HG03064 (cell line): ENCODE measurements around the gene CADM1.

Source experiments
- ATAC-seq: cut with Tn5 transposase; IDR thresholded peaks from one replicate; pipeline ENCODE4 v1.9.1; 2021; ENCODE audit warnings: low read depth; ENCODE audit not compliant: unreplicated experiment

CADM1 gene

DNA sequence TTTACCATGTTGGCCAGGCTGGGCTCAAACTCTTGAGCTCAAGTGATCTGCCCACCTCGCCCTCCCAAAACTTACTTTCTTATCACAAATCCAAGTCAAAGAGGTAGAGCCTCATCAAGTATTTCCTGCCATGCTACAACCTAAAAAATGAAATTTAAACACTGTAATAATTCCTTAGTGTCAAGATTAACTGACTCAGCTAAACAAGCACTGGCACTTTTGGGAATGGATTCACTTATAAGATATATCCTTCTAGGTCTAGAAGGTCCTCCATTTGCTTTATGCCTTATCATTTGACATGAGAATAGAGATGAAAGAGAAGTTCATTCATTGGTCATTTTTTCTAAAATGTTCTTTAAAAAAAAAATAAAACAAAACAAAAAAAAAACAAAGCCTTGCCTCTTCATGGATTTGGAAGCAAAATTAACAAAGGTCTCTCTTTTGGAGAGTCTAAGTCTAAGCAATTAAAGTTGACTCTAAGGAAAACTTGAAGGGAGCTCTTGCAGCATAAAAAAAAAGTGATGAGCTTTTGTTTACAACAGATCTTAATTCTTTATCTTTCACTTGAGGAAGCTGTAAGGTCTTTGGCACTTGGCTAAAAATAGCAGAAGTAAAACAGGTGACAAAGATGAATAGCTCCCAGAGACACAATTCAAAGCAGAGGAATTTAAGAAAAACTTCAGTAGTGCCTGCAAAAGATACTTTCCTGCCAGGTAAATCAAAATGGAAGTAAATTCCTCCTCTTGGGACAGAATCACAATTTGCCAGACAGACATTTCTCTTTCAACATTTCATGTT lies 50.3 kb downstream of the CADM1 start:
- no peak for ATAC-seq

DNA sequence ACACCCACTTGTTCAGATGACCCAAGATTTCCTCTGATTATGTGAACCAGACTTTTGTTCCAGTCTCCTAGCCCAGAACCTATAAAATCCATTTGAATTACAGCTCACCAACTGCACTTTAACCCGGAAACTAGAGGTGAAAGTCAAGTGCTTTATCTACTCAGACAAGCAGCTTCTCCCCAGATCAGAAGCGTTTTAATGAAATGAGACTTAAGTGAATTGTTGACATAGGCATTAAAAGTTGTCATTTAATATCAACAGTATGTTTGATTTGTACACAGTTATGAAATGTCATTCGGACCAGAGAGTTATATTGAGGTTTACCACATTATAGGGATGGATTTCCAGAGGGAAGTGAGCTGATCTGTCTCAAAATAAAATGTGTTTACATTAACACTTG lies 52.0 kb downstream of the CADM1 start:
- no peak for ATAC-seq

DNA sequence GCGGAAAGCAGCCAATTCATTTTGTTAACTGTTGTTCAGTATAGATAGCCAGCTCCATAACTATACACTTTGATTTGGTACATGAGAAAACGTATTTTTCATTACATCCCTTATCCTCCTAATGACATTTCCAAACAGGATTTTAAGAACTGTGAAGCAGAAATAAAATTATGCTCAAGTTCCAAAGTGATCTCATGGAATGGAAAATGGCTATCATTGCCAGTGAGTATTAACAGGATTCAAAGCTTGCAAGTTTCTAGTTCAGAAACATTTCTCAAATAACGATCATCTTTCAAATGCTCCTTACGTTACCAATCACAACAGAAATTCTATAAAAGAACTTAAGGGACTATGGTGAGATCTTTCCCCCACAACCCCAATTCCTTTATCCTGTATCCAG lies 53.7 kb downstream of the CADM1 start:
- no peak for ATAC-seq

DNA sequence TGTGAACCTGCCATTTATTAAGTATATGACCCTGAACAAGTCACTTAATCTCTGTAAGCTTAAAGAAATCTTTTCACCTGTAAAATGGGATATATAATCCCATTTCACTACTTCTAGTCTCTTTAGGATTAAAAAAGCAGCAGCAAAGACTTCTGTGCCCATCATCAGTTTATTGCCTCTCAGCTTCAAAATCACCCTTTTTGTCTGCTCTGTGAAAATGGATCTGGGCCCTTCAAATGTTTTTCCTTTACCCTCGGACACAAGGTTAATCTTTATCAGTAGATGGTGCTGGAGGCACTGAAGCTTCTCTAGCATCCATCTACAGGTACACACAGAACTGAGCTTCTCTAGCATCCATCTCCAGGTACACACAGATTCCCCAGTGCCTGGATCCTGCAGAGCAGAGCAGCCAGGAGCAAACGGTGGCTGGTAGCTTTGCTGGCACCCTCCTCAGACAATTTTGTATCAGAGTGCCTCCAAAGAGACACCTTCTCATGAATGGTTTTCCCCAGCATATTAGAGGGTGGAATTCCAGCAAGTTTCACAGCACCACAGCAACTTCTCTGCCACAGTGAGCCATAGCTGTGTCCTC lies 56.8 kb downstream of the CADM1 start:
- ATAC-seq: no peak

DNA sequence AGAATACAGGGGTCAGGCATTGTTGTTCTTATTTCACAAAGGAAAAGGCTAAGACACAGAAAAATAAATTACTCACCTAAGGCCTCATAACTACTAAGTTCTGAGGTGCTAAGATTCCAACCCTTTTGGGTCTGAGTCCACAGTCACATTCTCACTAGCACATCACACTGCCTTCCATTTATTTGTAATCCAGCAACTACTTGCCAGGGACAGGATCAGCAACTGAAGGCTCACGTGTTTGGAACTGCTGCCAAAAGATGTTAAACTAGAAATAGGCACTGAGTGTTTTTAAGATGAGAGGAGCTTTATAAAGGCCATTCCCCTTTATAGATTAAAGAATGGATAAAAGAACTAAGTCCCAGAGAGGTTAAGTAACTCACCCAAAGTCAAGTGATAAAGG lies 58.0 kb downstream of the CADM1 start:
- ATAC-seq: no peak

DNA sequence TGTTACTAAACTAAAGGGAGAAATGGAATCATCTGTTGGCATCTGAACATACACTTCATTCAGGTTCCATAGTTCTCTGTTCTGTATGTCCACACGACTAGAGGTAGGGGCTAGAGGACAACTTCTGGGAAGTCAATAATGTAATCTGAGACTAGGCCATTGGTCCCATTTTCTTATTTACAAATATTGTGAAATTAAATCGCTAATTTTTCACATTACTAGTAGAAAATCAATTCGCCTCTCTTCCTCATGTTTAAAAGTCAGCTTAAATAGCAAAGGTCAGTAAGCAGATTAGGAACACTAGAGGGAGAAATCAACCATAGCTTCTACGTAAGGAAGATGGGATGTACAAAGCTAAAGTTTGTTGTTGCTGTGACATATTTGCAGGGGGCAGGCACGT lies 59.7 kb downstream of the CADM1 start:
- ATAC-seq: no peak

DNA sequence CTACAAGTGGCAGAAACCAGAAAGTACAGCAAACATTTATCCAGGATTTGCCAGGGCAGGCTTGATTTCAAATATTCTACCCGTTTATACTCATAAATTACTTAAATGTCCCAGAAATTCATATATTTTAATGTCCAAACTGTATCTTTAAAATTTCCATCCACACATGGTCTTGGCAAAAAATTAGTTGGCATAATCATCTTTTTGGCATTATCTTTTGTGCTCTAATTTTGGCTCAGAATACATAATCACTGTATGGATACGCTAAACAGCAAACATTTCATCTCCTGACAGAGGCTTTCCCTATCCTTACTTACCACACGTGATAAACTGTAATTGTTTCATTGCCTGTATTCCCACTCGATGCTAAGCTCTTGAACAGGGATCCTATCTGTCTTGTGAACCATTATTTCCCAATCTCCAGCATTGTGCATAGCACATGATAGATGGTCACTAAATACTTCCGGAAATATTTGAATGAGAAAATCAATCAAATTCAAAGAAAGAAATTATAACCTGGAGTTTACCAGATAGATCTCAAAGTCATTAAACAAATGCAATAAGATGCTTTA lies 64.2 kb downstream of the CADM1 start:
- no peak for ATAC-seq

DNA sequence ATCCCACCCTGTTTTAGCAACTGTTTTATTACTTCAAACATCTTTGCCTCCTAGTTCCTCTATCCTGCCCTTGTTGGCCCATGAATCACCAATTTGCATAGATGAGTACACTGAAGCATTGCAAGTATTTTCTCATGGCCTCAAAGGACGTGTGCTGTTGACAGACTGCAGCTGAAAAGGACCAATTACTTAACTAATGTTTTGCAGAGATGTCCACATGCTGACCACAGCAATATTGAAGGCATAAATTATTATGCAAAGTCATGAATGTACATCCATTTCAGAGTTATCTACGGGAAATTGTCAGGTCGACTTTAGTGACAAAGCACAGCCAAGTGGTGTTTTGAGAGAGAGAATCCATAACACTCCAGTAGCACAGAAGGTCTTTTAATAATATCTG lies 64.8 kb downstream of the CADM1 start:
- no peak for ATAC-seq

DNA sequence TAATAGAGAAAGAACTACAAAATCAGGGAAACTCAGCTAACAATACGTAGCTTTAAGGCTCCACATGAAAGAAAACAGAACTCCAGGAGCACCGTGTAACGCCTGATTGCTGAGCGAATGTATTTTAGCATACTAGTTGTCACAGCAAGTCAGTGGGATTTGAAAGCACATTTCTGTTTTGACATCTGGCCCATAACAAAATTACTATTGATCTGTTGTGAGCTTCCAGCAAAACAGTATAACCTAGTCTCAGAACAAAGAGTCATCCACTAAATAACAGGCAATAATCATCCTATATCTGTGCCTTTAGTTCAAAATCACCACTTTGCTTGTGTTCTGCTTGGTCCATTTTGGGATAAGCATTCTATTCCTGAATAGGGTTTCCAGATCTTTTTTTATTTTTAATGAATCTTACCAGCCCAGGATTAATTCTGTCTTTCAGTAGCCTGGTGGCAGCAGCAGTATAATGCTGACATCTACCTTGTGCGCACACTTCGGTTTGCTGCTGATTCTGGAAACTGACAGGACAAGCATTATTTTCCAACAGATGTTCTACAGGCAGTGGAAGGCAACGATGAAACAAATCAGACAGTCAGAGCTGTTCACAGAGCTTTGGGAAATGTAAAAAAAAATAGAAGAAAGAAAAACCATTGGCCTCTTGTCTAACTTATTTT lies 66.2 kb downstream of the CADM1 start:
- ATAC-seq: no peak

DNA sequence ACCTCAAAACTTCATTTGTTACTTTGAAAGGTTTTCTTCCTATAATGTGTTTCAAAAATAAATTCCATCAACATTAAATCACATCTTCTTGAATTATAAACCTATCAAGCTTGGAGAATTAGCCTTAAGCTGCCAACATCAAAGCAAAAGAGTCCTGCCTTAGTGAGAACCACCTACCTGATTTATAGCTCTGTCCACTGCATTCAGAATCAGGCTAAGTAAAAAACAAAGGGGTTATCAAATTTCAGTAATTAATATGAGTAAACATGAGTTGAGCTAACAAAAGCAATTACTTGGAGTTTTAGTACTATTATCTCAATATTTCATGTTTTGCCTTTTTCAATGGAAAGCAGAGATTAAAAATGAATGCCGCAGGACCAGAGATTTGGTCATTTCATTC lies 73.9 kb downstream of the CADM1 start:
- ATAC-seq: no peak

DNA sequence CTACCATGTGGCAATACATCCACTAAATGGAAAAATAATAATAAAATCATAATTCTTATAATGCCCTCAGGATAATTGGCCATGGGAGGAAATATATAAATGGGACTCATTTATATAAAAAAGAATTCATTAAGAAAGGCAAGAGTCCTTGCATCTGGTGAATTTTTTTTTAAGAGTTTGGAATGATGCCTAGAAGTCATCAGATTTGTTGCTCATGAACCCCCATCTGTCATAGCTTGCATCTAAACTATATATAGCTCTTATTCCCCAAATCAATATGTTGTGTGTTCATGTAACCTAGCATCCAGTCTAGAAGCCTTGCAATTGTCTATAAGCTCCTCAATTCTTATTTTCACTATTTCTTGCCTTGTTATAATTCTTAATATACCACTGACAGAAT lies 75.9 kb downstream of the CADM1 start:
- no peak for ATAC-seq

DNA sequence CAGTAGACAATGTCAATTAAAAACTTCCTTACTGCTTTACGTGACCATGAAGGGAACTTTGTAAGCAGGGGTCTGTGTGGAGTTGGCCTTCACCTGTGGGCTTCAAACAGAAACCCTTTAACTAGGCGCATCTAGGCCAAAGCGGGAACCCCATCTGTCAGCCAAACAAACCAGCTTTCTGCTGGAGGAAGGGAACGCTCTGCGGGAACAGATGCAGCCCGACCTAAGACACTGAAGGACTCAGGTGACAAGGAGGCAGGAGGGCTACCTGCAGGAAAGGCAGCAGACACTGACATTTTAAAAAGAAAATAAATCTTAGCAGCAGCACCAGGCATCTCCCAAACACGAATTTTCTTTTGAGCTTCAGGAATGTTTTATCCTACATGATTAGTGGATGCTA lies 78.4 kb downstream of the CADM1 start:
- ATAC-seq: no peak

DNA sequence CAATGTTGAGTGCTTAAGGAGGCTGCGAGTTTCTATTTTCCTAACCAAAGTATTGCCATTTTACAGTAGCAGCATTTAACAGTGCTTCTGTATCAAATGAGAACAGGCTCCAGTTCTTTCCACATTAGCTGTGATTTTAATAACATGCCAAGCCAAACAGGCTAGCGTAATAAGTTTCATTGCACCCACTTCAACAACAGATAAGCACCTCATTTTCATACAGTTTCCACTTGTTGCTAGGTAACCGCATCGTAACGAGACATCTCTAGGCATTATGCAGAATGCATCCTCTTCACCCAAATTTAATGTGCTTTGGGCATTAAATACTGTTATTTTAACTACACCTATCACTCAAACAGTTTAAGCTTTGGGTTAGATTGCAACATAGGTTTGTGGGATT lies 79.0 kb downstream of the CADM1 start:
- ATAC-seq: no peak

DNA sequence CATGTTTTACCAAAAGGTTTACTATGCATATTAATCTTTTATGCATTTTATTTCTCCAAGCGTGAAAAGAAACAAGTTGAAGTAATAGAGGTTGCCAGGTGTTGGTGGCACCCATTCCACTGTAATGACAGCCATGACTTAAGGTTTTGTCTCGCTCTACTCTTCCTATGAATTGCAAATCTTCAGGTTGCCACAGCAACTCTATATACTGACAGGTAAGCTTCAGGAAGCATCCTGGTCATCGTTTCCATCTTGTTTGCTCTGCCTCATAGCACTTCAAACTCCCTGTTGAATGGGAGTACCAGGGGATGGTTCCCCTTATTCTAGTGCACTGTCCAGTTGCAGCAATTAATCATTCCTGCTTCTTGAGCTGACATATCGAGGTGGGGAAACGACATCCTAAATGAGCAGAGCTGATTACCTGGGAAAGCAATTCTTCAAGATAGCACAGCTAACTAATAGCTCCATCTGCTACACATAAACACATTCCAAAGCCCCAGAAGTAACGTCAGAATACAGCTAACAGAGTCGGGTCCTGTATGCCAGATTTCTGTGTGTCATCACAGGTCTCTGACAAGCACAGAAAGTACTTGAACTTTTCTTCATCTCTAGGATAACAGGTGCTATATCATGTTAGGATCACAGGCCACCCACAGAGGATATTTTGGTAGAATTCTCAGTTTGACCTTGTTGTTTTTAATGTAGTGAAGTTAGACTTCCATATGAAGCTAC lies 80.3 kb downstream of the CADM1 start:
- ATAC-seq: no peak

DNA sequence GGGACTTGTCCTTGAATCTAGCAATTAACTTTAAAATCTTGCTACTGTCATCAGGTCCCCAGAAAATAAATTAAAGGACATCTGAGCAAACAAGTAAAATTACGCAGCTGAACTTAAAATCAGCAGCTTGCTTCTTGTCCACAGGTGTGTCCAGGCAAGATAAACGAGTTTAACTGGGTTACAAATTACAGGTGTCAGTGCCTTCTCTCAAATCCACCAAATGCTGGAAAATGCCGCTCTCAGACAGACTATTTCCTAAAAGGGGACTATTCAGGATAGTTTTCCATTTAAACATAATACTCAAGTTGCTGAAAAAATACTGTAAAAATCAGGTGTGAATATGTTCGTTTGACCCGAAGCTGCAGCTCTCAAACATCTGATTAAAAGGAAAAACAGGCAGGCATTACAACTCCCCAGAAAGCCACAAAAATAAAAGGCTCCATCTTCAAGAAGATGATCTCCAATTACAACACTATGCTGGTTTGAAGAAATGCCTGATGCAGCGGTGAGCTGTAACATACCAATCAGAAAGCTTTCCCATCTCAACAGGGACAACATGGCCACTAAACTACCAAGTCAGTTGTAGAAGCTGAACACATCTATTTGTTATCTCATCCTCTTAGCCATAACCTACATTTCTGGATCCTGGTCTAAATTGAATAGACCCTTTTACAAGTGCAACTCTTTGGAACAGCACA lies 82.1 kb downstream of the CADM1 start:
- ATAC-seq: no peak

DNA sequence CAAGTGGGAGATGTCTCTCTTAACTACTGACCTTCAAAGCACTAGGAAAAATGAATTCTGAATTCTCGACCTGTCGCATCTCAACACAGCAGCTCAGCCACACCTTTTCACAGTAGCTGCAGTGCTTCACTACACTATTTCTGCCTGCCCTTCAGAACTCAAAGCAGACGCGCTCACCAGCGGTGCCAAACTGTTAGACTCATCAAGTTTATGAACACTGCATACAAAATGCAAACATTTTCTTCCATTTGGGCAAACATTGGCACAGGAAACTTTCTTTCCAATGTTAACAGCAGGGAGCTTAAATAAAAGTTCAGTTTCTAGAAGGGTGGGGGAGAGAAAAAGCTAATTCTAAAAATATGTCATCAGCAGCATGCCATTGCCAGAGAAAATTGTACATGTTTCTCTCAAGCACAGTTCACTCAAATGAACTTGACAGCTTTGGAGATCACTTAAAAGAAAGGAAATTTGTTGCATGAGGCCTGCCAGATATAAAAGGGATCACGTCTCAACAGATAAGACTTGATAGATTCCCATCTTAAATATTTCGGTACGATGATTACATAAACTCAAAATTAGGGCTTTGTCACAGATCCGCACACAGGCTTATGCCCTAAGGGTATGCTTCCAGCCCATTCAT lies 82.7 kb downstream of the CADM1 start:
- ATAC-seq: no peak

DNA sequence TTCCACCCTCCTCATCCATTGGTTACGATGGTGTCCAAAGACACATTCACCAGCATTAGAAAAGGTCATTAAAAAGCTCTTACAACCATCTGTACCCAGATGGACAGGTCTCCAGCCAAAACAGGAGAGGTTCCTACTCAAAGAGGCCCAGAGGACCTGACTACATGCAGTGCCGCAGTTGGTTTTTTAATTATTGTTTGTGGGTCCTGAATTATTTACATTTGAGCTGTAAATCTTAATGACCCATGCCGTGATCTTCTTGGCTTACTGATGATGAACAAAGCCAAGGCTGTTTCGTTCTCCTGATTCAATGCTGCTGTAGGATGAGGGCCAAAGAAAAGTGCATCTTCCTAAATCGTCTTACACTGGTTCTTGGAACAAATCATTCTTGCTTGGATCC lies 83.7 kb downstream of the CADM1 start:
- ATAC-seq: no peak

DNA sequence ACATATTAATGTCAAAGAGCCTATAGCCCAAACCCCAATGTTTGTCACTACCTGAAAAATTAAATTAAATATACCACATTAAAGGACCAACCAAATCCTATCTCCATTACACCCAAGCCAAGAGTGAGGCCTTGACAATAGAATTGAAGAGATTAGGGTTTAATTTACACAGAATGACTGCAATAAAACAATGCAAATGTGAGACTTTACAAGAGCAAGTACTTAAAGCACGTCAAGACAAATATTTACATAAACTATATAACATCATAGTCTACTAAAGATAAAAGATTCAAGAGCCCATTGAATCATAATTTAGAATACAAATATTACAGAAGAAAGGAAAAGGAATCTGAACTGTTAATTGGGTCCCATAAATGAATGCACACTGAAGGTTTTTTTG lies 85.6 kb downstream of the CADM1 start:
- no peak for ATAC-seq

DNA sequence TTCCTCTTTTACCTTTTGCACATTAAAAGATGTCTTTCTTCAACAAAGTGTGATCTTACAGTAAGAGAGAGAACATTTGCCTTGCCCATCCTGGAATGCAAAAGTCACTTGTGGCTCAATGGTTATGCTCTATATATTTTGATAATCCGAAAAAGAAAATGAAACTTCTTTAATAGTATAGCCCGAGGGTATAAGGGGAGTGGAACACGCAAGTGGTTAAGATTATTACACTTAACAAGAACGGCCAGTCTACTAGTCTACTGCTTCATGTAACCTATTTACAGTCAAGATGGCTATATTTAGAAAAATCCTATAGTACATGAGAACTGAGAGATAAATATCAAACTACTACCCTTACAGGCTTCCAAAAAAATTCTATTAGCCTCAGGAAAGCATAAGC lies 86.1 kb downstream of the CADM1 start:
- no peak for ATAC-seq

DNA sequence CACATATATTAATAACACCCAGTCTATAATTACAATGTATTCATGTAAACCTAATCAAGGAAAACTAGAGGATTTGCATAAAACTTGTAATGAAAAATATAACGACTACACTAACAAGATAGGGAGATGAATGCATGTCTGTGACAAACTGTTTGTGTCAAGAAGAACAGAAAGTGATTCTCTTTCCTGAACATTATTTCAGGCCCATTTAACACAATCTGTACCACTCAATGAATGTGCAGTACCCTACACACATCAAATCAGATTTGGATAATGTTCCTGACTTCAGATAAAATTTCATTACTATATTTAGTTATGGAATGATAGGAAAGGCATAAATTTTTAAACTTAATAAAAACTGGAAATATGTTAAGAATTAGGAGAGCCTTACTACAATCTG lies 93.1 kb downstream of the CADM1 start:
- ATAC-seq: no peak
